GM12875 (cell line): ENCODE results near the gene TIMM44.

Experiments used
- H3K4me3 ChIP-seq: one replicate; pipeline ENCODE4 v1.5.1; 2011; ENCODE audit warnings: low read depth, low read length, control low read depth
- TF ChIP-seq, protein P1 (sequence below): IDR thresholded peaks from 2 replicates; pipeline ENCODE4 v1.5.1; 2011; ENCODE audit warnings: low read depth, mild to moderate bottlenecking, control low read depth, inconsistent platforms, low read length, moderate library complexity, borderline replicate concordance; ENCODE audit not compliant: insufficient read depth

The TIMM44 gene

DNA sequence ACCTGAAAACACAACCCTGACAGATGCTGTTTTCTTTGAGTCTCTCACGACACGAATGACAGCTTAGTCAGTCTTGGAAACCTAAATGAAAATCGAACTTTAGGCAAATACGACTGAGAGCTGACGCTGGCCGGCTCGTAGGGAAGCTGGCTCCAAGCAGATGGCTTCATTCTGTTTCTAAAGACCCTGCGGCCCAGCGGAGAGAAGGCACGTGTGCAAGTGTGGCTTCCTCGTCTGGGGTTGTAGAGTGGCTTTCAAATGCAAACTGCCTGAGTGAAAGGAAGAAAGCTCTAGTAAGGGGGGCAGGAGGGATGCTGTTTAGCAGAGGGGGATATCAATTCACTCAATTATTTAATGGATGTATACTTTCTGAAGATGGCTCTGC is 26.1 kb upstream of the TIMM44 start:
- no peak overlapping the region for H3K4me3 ChIP-seq
- TF ChIP-seq, protein P1, sequence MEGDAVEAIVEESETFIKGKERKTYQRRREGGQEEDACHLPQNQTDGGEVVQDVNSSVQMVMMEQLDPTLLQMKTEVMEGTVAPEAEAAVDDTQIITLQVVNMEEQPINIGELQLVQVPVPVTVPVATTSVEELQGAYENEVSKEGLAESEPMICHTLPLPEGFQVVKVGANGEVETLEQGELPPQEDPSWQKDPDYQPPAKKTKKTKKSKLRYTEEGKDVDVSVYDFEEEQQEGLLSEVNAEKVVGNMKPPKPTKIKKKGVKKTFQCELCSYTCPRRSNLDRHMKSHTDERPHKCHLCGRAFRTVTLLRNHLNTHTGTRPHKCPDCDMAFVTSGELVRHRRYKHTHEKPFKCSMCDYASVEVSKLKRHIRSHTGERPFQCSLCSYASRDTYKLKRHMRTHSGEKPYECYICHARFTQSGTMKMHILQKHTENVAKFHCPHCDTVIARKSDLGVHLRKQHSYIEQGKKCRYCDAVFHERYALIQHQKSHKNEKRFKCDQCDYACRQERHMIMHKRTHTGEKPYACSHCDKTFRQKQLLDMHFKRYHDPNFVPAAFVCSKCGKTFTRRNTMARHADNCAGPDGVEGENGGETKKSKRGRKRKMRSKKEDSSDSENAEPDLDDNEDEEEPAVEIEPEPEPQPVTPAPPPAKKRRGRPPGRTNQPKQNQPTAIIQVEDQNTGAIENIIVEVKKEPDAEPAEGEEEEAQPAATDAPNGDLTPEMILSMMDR = no peak

DNA sequence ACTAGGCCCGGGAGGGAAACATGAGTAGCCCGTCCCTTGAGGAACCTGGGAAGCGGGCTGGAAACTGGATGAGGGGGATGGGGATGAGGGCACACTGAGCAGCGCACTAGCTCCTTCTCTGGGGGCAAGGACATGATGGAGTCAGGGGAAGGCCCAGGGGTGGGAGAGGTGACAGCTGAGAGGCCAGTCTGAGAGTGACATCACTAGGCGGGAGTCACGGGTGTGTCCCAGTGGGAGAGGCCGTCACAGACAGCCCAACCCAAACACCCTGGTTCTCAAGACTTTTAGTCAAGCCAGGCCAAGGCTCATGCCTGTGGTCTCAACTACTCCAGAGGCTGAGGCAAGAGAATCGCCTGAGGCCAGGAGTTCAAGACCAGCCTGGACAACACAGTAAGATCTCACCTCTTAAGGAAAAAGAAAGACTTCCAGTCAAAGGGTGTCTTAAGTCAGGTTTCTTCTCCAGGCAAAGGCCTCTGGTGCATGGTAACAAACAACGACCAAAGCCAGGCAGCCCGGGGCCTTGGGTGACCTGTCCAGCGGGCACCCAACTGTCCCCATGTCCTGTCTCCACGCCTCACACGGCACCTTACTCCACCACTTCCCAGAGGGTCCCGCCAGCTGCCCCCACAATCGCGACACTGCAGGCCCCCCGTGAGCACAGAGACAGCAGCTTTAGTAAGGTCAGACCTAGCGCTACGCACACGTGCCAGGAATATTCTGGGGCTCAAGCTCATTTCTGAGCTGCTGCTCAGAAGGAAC is 25.5 kb upstream of the TIMM44 start:
- no peak overlapping the region for H3K4me3 ChIP-seq
- TF ChIP-seq, protein P1 = no peak

GRCh38 chr19:7968008-7968795 is 24.7 kb upstream of the TIMM44 start:
- TF ChIP-seq, protein P1 = no peak
- H3K4me3 ChIP-seq = no peak overlapping the region

DNA sequence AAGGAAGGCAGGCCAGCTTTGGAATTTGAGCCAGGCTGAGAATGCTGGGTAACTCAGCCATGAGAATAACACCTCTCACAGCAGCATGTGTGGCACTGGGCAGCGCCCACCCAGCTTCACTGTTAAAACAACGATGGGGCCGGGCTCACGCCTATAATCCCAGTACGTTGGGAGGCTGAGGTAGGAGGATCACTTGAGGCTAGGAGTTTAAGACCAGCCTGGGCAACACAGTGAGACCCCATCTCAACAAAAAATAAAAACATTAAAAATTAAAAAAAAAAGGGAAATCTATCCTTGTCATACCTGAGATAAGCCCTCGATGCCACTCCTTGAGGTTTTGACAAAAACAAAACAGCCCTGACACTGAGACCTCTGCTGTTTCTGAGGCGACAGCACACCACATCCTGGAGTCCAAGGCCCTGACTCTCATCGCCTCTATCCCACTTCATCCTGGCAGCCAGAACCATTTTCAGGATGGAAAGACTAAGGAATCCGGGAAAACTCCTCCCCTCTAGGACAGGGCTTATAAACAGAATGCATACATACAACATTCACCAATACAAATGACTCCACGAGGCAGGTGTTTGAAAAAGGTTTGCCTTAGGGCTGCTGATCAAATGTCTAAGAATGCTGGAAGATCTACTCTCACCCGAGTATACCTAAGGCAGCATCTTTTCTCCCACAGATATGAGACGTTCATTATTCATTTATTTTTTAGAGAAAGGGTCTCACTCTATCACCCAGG is 22.6 kb upstream of the TIMM44 start:
- H3K4me3 ChIP-seq = no peak overlapping the region
- TF ChIP-seq, protein P1 = no peak

DNA sequence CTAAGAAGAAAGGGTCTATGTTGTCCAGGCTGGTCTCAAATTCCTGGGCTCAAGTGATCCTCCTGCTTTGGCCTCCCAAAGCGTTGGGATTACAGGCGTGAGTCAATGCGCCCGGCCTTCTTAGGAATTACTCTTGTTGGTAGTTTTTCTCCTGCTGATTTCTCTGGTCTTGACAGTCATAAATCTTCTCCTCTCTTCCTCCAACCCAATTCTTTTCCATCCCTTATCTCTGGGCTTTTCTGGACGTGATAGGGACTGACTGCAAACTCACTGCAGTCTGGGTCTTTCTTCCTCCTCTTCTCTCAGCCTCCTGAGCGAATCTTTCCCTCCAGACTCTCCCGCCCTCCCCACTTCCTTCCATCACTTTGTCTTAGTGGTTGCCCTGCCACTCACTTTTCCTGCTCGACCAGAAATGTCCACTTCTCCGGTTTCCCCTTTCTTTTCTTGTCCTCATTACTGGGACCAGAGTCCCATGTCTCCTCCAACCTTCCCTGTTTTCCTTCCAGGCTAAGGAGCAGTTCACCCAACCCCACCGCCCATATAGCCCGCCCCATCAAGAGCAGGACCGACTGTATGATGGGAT is 21.9 kb upstream of the TIMM44 start:
- no peak overlapping the region for H3K4me3 ChIP-seq
- TF ChIP-seq, protein P1 = no peak

- no peak overlapping the region for H3K4me3 ChIP-seq
- TF ChIP-seq, protein P1 = no peak
These were observed 20.1 kb upstream of the TIMM44 start for GRCh38 chr19:7963566-7963965.
